HS-5 (cell line): Measurements from ENCODE around the gene GCA.

Source experiments
- DNase-seq: peaks from one replicate; pipeline ENCODE4 v3.0.0-alpha.2; 2012; ENCODE audit warnings: low read depth

GCA gene

DNA sequence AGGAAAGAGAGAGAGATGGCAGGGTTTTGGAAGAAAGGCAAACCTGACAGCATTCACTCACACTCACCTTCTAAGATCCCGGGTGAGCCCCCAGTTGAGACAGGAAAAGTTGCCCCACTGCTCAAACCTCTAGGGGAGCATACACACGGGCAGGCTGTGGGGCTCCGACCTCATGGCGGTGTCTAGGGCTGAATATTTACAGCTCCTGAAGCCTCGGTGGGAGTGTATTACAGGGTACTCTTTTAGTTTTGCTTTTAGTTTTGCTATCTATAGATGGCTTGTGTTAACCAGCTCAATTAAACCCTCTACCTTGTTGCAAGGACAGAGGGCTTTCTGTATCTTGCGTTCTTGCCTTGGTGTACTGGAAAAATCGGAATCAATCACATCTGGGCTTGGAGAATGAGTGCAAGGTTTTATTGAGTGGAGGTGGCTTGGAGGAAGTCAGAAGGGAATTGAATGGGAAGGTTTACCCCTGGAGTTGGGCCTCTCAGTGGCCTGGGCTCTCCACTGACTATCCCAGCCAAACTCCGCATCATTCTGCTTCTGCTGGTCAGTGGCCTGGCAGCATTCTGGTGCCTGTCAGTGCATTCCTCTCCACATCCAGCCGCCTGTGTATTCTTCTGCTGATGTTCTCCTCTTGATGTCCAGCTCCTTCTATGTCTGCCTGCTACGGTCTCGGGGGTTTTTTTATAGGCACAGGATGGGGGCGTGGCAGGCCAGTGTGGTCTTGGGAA, 15.3 kb upstream of the GCA start:
- DNase-seq = no peak

DNA sequence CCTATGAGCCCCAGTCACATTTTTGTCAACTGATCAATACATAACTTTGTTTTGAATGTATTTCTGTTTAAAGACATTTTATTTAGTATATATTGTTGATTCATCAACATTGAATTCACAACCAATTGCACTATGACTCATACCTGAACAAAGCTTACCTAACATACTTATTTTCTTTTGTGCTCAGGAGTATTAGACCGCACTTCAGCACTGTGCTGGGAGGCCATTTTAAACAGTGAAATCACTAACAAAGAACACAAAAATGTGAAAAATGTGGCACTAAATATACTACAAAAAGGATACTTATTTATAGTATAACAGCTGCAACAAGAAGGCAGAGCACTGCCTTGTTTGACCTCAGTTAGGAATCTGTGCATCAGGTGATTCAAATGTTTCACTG, 13.1 kb upstream of the GCA start:
- no peak for DNase-seq

DNA sequence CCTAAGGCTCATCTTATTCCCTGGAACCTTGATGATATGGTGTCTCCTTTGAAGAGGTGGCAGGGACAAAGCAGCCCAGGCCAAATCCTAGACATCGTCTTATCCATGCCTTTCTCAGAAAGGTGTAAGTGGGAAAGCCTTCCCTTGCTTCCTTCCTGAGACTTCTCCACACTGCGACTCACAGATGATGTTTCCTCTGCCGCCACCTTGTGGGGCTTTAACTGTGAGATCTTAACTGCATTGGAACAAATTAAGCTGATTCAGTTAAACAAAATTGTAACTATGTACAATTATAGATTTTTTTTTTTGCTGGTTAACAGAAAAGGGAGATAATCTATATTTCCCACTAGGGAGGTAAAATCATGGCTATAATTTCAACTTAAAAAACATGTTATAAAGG, 10.0 kb upstream of the GCA start:
- no peak for DNase-seq

DNA sequence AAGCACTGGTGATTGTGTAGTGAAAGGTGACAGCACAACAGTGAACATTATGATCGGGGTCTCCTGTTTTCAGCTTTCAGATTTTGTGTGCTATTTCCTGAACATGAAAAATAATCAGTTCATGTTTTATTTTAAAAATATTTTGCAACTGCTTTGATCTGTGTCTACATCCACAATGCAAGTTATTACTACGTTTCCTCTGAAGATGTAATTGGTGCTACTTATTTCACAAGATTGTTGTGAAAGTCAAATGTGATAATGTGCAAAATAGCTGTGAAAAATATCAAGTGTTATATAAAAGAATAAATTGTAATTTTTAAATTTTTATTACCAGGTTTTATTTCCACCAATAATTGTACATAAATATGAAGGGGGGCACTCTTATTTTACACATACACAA, 6.1 kb upstream of the GCA start:
- no peak for DNase-seq

DNA sequence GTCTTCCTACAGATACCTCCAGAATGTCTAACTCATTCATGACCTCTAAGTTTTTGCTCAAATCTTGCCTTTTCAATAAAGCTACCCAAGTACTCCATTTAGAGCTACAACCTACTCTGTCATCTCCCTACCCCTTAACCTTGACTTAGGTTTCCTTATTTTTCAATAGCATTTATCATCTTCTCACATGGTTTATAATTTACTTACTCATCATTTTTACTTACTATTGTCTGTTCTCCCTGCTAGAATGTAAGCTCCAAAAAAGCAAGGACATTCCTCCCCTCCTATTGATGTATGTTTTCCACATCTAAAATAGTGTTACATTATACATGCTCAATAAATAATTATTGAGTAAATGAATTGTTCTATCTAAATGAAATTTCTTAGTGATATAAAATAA, 3.1 kb upstream of the GCA start:
- no peak for DNase-seq

DNA sequence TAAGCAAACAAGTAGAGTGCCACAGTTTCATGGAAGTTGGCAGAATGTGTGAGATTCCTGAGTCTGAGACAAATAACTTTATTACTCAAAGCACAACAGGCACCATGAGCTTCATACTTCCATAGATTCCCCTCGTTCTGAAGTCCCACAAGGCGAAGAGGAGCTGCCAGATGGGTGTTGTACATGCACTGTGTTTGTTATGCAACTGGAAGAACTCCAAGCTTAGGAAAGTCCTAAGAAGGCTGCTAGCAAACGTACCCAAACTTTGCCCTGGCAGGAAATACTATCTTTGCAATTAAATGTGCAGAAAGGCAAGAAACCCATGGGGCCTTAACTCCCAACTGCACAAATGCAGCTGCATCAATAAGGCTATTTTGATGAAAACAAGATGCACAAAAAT, 1.6 kb upstream of the GCA start:
- DNase-seq = no peak

DNA sequence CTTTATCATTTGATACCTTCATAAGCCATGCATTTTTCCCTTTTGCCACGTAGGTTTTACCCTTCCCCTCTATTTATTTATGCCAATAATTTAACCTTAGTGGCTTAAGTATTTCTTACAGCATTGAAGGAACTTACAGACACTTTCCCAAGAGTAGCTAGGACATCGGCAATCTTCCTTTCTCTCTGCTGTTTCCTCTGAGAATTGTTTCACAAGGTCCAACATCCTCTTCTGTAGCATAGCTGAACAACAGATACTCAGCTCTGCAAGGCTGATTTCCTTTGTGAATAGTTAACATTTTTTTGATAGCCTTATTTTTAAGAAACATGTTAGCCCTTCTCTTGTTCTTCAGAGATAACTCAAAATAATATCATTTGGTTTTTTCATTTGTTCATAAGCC, 1.1 kb upstream of the GCA start:
- DNase-seq = no peak

DNA sequence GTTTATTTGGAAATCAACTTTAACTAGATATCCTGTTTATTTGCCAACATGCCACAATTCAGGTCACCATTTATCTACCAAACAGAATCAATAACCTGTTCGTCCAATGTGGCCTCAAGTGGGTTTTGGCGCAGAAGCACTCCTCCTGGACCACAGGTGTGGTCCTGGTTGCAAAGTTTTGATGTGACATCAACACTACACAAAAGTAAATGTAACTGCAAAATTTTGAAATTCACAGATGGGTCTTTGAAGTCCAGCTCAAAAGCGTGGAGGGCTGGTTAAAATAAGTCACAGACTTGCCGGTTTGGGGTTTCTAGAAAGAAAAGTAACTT, 474 bp upstream of the GCA start:
- no peak for DNase-seq

DNA sequence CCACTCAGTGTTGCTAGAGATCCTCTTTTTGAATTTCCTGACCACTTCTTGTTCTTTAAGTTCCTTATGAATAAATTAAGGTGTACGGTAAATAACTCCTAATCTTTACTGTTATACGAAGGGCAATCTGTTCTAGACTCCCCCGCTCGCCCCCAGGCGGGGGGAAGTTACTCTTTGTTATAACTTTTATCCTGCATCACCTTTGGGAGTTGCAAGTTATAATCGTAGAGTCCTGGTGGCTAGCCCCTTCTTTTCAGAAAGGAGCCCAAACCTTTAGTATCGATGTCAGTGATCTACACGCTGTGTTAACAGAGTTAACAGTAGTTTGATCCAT, 652 bp downstream of the GCA start:
- DNase-seq = no peak

DNA sequence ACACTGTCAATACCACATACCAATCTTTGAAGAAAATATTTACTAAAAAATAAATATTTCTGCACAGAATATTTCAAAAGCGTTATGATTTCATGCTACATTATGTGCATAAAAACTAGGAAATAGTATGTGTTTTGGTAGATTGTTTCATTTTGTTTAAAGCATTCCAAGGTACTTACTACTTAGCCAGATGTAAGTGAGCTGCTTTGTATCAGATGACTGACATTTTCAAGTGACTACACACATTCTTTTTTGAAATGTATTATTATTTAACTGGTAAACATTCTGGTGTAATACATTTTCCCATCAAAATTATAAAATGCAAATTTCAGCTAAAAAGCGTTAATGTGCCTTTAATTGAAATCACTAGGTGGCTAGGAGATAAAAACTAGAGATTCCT, 21.5 kb downstream of the GCA start:
- no peak for DNase-seq

DNA sequence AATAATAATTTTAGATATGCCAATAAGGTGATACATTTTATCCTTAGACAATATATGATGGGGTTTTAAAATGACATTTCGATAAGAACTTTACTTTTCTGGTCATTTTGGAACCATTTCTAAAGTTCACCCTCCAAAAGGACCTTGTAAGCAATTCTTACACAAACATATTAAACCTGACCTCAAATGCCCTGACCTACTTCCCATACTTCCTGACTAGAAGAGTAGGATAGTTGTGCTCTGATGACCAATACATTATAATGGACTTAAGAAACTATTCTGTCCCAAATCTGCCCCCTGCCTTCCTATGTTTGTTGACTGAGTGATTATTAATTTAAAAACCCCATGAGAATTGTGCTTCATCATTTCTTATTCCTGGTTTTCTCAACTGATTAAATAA, 24.6 kb downstream of the GCA start:
- no peak for DNase-seq

DNA sequence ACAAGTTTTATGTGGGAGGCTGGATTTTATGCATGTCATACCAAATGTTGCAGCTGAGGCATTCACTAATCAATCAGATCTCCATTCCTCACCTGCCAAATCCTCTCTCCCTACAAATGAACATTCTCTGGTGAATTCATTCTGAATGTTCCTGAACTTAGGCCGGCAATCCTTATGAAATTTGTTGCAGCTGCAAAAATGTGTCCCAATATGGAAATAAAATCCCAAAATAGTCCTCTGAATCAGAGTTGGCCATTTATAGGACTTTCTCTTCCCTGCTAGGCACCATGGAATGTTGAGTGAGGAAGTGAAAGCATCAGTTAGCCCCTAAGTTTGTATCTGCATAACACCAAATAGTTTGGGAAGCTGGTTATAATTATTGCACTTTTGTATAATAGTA, 25.6 kb downstream of the GCA start:
- DNase-seq = no peak

DNA sequence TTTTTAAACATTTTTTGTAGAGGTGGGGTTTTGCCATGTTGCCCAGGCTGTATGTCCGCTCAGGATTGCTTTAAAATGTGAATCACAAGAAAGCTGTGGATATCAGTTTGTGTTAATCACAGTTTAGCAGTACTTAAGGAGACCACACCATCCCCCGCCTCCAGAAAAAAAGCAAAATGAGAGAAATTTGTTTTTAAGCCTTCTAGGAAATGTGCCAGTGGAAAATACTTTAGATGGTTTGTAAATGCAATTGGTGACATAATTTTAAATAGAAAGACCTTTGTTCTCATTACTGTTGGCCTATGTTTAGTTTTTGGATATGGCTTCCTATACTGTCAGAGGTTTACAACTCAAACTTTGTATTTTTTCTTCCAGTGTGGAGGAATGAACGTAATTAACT, 27.0 kb downstream of the GCA start:
- no peak for DNase-seq

DNA sequence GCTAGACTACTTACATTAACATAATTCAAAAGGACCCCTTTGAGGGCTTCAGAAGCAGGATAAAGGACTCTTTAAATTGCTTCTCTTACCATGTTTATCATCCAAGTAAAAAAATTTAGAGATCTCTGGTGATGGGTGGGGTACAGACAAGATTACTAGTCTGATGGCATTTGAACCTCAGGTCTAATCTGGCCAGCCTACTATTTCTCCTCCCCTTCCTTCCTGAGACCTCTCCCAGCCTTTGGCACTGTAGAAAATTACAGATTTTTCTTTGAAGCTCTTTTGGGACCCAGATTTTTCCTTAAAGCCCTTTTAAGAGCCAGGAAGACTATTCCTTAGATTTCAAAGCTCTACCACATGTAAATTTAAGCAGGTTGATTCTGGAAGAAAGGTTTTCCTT, 28.9 kb downstream of the GCA start:
- DNase-seq = no peak

DNA sequence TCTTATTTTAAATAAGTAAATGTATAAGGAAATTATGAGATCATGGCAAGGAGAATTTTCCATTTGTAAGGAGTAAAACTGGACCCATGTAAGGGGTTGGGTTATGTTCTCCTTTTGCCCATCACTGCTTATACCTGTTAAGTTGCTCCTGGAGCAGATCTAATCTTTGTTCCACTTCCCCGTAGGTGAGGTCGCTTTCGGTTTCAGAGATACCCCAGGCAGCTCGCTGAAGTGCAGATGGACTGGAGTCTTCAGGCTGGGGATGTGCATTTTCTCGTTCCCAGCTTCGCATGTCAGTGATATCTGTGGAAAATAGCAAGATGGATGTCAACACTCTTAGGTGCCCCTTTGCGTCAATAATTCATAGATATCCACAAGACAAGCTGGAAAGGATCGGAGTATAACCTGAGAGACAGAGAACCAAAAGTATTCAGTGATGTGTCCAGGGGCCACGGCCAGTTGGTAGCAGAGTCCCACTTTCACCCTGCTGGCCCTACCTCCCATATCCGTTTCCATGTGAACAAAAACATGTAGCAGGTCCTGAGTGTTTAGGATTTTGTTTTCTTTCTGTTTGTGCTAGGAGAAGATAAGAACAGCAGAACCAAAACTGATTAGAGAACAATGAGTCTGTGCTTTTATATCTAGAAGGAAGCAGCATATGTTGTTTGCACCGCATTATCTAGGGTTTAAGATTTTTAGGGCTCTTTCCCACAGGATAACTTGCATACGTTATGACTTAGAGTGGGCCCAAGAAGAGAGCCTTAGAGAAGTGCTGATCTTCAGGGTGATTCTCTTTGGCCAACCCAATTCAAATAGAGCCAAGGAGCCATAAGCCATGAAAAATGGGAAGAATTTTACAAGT, 36.0 kb downstream of the GCA start:
- DNase-seq = no peak

DNA sequence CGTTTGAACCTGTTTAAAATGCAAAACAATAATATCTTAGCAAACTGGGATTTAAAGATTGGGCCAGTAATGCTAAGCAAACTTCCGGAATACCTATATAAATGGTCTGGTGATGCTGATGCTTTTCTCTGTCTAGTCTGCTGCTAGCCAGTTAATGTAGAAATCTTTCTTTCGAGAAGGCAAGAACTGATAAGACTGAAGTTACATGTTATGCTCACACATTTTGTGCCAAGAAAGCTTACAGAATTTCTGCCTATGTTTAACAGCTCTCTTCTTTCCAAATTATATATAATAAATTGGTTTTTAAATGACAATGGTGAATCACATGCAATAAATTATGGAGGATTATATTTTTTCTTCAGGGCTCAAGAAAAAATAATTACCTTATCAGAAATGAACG, 37.9 kb downstream of the GCA start:
- no peak for DNase-seq

DNA sequence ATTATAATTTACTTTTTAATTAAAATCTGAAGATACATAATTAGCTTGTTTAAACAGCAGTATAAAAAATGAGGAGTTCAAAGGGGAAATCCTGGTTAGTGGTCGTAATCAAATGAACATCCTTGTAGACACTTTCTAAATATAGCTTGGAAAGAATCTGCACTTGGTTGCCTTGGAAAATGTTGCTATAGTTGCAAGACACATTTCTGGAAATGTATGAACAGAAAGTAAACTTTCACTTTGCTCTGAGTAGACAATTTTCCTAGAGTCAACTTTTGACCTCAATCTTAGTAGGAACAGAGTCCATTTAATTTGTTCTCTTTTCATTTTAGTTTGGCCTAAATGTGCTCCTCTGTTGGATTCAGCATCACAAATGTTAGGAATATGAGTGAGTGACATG, 38.3 kb downstream of the GCA start:
- DNase-seq = no peak

DNA sequence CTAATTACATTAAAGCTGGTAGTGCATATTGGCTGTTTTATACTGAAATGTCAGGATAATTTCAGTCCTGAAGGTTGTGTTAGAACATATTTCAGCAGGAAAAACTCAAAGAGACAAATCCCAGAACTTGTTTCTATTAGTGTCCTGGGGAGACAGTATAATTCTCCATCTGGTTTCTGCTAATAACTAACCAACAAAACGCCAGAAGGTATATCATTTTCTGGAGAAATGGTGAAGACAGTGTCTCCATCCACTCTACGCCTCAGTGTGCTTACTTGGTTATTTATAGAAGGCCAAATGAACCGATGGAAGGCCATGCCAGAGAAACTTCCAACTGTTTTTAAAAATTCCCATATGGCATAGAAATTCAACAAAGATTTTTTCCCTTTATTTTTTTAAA, 41.6 kb downstream of the GCA start:
- DNase-seq = no peak

DNA sequence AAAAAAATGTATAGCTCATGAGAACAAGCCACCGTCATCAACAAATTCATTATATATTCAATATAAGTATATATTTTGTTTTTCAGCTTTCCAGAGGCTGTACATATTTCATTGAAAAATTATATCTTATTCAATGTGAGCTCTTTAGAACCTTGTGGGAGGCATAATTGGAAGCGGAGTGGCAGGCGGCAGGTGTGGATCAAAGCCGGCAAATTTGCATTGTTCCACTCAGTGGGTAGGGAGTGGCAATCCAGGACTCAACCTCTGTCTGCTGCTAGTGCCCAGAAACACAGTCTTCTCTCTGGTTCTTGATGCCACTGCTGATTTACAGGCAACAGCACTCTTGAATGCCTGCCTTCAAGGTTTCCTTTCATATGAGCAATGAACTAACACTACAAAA, 46.9 kb downstream of the GCA start:
- no peak for DNase-seq

DNA sequence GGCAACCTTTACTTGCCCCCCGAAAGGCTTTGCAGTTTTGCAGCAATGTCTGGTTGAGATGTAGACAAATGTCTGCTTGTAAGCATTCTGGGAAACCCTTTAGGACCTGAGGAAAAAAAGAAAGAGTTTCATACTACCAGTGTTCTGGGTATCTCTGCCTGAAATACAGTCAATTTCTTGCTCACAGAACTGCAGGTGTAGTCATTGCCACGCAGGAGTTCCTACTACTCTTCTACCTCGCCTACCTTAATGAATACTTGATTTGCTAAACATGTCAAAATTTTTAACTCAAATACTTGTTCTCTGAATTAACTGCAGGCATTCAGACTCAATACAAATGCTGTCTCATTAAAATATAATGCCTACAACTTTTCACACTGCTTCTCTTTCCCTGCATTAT, 56.4 kb downstream of the GCA start:
- no peak for DNase-seq

DNA sequence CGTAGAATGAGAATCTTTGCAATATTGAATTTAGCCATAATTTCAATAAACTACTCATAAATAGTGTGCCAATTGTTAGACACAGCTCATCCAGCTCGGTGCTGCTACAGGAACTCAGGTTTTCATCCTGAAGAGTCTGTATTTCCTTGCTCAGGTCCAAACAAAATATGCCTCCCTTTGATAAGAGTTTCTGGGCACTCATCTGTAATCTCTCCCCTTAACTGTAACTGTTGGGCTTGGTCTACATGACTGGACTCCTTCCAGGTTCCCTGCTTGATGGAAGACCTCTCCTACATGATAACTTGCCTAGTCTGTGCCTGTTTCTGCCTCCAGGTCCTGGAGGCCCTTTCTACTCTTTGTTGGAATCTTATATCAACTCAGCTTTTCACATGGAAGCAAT, 57.9 kb downstream of the GCA start:
- no peak for DNase-seq

DNA sequence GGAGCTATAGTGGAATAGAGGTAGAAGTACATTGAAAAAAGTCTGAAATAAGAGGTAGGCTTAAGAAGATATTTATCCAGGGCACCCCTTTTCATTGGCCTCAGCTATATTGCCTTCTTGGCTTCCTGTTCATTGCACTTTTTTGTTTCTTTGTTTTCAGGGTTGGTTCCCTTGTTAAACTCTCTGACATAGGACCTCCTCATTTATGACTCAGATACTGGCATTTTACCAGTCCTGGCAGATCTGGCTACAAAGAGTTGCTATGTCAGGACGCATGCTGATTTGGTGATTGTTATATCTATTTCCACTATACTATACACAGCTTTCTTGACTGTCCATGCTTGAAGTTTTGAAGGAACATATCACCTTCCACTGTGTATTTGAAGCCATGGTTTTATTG, 60.0 kb downstream of the GCA start:
- peak; percentile 63 for DNase-seq
